ENCODE results near the gene KRT10.
"Not testable (repeated sequence)": the region's sequence is repeated elsewhere in the genome, so short reads cannot be mapped to it uniquely, and the experiment has no call there.

Gene KRT10

DNA sequence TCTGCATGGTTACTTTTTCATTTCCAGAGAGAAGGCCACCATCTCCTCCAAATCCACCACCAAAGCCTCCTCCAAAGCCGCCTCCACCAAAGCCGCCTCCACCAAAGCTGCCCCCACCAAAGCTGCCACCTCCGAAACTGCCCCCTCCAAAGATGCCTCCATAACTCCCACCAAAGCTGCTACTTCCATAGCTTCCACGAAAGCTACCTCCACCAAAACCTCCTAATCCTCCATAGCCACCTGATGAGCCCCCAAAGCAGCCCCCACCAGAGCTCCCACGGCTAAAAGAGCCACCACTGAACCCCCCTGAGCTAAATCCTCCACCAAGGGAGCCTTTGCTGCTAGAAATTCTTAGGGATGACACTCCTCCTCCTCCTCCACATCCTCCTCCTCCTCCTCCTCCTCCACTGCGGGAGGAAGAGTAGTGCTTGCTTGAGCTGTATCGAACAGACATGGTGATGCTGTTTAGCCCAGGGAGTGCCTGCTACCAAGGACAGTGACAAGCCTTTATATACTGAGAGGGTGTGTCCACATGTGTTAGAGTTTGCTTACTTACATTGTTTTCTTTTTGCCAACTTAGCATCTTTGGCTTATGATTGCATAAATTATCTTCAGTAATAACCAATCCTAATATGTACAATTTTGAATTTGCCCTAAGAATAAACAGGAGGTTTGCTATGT lies at the start of gene KRT10:
TSS of gene KRT10 (minus strand) at position 483 of the 681 bp plus-strand sequence. CDS start at position 454, 29 bp downstream.
- DNase-seq (ENCODE audit: low read depth) = no peak

DNA sequence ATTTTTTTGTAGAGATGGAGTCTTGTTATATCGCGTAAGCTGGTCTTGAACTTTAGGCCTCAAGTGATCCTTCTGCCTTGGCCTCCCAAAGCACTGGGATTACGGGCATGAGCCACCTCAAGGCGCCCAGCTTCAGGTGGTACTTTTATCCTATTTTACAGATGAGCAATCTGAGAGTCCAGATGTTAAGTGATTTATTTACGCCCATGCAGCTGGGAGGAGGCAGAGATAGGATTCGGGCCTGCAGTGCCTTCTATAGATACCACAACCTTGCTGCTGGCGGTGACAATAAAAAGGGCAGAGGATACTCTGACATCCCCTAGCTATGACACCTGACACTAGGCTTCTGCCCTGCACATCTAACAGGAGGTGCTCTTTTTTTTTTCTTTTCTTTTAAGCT lies 48.9 kb upstream of the KRT10 start:
- no peak for DNase-seq (ENCODE audit: low read depth)

DNA sequence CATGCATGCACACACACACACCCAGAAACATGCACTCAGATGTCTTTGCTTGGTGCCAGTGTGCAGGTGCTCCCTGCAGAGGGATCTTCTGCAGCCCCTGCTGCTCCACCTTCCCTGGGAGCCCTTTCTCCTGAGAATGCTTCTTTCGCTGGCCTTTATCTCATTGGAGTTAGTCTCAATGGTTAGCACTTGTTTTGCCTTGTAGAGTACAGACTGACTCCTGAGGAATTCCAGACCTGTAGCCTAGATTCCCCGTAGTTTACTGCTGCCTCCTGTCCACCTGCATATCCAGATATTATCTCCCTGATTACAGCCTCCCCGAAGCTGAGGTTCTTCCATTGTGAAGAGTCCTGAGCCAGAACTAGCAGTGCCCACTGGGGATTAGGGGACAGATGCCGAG lies 47.7 kb upstream of the KRT10 start:
- DNase-seq (ENCODE audit: low read depth) = no peak

DNA sequence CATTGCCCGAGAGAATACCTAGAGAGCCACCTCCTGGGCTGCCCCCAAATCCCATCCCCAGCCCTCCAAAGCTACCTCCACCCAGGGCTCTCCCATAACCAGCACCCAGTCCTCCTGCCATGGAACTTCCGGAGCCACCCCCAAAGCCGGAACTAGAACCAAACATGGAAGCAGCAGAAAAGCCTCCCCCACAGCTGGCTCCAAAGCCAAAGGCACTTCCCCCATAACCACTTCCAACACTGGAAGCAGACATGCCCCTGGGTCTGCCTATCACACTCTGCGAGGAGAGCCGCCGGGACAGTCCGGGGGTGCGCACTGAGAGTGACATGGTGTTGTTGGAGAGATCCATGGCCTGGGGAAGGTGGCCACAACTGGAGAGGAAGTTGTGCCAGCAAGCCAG lies 44.4 kb upstream of the KRT10 start, which contains the start of gene KRT12:
TSS of gene KRT12 (minus strand) at position 386 of the 400 bp plus-strand sequence. CDS start at position 349, 37 bp downstream.
- DNase-seq (ENCODE audit: low read depth) = no peak

DNA sequence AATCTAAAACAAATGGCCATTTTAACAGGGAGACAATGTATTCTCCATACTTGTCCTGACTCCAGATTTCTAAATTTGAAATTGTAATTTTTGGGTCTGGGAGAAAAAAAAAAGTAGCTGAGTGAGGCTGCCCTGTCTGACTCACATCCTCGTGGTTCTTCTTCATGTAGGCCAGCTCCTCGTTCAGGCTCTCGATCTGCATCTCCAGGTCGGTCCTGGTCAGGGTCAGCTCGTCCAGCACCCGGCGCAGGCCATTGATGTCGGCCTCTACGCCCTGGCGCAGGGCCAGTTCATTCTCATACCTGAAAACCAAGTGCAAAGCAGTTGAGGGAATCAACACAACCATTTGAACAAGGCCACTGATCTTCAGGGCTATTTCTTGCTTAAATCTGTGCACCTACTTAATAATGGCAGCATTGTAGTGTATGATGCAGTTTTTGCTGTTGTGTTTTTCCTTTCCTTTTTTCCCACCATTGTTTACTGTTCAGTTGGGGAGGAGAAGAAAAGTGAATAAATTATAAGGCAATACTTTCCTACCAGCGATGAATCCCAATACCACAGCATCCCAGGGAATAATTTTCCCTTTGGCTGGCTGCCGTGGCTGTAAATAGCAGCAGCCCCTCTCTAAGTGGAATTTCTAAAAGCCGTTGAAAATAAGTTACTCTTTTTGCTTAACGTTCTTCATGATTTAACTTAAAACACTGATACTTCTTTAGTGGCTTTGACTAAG lies 42.4 kb upstream of the KRT10 start:
- no peak for DNase-seq (ENCODE audit: low read depth)

DNA sequence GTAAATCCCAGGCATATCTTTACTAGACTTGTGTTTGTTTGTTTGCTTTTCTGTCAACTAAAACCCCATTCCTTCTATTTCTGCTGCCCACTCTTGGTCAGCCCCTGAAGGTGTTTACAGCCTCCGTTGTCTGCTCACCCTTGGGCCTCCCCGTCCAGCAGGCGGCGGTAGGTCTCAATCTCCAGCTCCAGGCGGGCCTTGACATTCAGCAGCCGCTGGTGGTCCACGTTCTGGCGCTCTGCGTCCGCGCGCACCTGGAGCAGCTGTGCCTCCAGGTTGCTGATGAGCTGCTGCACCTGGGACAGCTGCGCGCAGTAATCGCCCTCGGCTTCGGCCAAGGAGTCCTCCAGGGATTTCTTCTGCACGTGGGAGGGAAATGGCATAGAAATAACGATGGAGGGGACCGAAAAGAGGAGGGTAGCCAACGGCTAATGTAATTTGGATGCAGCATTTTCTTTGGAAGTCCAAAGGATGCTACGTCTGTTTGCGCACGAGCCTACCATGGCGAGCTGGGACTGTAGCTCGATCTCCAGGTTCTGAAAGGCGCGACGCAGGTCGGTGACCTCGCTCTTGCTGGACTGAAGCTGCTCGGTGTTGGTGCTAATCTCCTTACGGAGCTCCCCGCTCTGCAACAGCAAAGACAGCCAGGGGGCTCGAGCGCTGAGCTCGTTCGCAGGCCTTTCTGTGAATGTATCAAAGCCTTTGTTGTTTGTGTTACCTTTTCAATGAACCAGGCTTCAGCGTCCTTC lies 40.7 kb upstream of the KRT10 start:
- DNase-seq (ENCODE audit: low read depth) = no peak

DNA sequence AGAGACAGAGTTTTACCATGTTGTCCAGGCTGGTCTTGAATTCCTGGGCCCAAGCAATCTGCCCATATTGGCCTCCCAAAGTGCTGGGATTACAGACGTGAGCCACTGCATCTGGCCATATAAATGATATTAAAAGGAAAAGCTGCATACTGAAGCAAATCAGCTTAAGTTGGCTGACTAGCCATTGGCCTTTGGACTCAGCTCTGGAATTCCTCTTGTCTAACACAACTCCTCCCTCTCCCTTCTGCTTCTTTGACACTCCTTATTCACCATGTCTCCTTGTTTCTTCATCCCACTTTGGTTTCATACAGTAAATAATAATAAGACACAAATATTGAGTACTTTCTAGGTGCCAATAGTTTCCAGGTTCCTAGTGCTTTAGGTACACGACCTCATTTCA lies 37.1 kb upstream of the KRT10 start:
- no peak for DNase-seq (ENCODE audit: low read depth)

DNA sequence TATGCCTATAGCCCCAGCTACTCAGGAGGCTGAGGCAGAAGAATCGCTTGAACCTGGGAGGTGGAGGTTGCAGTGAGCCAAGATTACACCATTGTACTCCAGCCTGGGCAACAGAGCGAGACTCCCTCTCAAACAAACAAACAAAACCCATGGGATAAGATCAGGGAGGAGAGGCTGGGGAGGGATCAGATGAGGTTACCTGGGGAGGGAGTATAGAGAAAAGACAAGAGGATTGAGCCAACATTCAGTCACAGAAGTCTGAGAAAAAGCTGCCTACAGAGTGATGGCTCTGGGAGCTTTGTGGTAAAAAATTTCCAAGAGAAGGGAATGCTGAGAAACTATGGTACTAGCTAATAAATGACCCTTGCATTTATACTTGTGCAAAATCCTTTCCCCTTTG lies 36.3 kb upstream of the KRT10 start:
- DNase-seq (ENCODE audit: low read depth) = not testable (repeated sequence)

DNA sequence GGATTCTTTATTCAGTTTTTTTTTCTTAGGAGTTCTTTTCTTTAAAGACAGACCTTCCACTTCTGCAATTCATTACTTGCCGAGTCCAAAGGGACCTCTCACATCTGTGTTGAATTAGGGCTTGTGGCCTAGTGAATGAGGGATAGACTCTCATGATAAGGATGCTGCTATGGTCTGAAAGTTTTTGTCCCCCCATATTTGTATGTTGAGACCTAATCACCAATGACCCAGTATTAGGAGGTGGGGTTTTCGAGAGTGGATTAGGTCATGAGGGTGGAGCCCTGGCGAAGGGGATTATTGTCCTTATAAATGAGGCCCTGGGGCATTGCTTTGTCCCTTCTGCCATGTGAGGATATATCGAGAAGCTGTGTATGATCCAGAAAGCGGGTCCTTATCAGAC lies 35.1 kb upstream of the KRT10 start:
- DNase-seq (ENCODE audit: low read depth) = peak; percentile 57

DNA sequence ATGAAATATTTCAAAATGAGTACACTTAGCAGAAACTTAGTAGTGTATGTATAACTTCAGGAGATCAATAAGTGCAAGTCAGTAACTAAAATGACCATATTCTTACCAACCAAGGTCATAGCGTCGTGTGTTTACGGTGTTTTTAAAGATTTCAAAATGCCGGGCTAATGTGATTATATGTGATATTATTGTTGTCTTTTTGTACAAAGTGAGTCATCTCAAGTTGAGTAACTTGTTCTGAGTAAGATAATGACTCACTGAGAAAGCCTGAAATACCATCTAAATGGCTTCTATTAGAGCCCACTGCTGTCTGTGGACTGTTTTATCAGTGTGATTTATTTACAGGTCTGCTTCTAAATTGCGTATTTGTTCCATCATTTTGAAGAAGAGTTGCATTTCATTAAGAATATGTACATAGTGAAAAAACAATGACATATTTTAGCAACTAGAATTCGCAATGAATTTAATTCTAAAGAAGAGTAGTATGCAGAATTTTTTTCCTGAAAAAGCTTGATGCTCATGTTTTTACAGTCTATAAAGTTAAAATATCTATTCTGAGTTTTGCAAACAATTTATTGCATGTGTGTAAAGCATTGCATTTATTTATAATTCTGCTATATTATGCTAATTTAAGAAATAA lies 31.9 kb upstream of the KRT10 start:
- DNase-seq (ENCODE audit: low read depth) = peak; percentile 66

DNA sequence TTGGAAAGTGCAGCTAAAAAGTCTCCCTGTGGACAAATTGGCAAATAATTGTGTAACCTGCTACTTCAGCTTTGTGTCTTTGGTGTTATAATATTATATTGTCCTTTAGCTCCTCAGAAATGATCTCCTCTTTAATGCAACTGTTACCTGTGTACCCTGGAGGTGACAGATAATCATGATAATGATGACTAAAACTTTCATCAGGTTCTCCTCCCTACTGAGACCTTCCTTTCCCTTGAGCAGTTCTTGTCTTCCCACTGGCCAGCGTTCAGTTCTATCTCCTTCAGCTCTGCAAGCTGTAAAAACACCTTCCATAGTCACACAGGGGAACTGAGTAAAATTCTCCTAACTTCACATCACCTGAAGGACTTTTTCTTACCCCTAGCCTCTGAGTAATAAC lies 29.9 kb upstream of the KRT10 start:
- DNase-seq (ENCODE audit: low read depth) = no peak

DNA sequence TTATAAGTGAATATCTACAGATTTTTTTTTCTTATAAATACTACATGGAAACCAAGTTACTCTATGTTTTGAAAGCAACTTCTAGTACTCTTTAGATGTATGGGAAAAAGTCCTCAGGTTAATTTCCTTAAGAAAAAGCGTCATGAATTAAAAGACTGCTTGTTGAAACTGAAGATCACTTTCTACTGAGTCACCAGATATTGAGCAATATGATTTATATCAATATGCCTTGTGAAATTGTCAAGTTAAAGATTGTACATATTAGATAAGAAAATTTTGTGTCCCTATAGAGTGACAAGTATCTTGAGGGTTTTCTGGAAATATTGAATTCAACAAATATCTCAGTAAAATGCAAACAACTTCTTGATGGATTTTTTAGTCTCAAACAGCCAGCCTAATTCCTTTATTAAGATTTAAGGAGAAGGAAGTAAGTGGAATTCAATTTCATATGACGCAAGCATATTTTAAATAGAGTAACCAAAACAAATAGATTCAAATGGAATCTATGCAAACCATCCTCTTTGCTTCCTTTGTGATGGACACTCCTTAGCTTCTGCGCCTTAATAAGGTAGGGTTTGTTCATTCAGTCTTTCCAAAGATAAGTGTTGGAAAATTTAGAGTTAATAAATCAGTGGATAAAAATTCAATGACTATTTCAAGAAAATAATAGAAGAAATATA lies 28.0 kb upstream of the KRT10 start:
- peak; percentile 8 for DNase-seq (ENCODE audit: low read depth)

DNA sequence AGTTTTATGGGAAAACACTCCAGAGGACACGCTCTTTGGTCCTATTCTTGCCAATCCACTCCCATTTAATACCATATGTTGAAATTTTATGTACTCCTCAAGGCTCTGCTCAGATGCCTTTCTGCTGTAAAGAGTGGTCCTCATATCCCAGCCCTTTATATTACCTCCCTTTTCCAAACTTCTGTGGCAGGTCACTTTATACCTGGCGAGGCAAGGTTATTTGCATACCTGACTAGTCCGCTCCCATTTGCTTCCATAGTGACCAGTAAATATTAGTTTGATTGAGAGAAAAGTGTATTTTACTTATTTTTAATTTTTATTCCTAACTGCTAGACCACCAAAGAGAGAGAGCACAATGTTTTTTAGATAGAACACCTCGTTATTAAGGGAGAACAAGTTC lies 27.3 kb upstream of the KRT10 start:
- no peak for DNase-seq (ENCODE audit: low read depth)

DNA sequence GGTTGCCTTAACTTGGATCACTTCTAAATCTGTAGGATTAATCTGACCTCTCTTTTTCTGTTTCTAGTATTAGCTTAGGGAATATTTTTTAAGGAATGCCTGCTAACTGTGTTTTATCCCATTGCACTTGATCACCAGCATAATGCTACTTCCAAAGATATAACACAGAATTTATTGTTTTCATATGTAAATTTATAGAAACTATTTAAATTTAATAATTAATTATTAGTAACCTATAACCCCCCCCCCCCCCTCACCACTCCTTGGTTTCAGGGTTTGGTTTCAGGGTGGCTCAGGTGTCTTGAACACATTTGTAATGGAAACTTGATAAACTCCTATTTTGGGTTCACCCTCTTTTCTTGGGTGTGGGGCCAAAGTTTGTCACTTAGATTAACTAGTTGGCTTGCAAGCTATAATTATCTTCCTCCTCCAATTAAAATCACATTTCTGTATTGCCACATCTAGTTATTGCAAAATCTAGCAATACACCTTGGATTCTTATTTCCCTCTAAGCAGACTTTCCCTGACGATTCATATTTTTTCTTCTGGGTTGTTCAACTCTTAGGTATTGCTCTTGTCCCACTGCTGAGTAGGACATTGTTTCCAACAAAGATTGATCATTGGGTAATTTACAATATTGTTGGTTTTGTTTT lies 26.3 kb upstream of the KRT10 start:
- no peak for DNase-seq (ENCODE audit: low read depth)

DNA sequence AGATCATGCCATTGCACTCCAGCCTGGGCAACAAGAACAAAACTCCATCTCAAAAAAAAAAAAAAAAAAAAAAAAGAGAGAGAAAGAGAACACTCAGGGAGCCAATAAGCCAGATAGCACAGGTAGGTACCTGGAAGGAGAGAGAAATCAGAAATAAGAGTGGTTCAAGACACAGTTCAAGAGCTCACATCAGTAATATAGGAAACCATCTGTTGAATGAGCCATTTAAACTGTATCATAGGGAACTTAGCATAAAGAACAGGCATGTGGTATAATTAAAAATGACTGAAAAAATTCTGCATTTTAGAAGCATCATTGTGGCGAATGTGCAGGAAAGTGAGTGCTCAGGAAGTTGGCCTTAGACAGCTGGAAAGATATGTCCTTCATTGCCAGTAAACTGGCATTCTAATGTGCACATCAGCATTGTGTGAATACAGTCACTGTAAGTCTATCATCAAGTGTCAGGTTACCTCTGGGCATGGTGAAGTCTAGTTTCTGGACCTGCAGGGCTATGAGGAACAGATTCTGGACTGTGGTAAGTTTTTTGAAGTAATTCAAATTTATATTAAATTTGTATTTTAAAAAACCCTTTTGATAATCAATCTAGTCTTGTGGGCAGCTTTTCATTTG lies 24.2 kb upstream of the KRT10 start:
- no peak for DNase-seq (ENCODE audit: low read depth)

DNA sequence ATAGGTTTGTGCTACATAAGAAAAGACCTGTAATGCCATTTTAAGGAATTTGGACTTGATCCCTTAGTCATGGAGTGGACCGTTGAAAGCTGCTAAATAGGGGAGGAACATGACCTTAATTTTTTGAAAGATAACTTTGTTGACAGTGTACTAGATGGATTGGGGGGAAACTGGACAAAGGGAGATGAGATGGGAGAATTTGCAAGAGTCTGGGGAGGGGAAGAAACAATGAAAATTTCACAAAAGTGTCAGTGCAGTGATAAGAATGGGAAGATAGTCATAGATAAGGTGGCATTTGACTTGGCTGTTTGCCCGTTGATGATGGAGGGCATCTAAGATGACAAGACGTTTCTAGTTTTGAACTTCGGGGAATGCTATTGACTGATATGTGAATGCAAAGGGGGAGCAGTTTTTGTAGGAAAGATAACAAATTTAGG lies 22.3 kb upstream of the KRT10 start:
- DNase-seq (ENCODE audit: low read depth) = no peak

DNA sequence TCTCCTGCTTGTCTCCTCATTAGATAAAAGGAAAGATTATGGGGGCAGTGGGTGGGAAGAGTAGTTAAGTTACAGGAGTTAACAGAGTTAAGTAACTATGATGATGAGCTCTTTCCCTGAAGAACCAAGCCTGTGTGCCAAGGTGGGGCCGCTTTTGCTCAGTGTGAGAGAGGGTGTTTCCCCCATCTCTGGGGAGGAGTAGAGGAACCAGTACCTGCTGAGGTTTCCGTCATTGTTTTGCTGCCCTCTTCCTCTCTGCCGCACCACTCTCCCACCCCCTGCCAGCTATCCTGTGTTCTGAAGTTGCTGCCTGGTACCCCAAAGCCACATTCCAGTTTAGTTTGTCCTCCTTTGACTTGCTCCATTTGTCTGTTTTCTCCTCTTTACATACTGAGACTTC lies 20.8 kb upstream of the KRT10 start:
- DNase-seq (ENCODE audit: low read depth) = no peak

DNA sequence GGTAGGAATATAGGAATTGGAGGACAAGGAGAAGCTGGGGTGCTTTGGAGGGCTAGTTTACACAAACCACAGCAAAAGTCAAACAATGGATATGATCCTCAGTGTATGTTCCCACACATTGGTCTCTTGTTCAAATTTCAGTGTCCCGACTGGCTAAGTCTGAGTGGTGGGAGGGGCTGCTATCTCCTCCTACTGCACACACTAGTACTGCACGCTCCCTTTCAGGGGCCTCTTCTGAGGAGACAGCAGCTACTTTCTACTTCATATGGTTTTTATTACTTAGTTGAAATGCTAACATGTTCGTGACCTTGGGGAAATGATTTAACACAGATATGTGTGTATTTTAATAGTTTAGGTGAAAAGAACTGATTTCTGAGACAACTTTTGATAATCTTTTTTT lies 18.8 kb upstream of the KRT10 start:
- peak; percentile 61 for DNase-seq (ENCODE audit: low read depth)

DNA sequence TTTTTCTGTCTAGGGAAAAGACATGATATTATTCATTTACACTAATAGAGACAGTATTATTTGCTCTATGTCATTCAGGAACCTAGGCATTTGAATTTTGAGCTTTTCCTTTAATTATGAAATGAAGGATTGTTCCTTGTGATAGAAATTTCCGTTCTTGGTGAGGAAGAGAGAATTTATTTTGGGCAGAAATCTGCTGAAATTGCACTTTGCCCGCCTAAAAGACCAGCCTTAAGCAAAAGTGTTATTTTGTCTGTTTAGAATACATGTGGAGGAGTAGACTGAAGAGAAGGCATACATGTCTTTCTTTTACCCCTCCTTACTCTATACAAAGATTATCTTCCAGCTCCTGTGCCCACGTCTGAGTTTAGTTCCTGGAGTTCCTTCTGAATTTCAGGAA lies 16.8 kb upstream of the KRT10 start:
- DNase-seq (ENCODE audit: low read depth) = no peak

DNA sequence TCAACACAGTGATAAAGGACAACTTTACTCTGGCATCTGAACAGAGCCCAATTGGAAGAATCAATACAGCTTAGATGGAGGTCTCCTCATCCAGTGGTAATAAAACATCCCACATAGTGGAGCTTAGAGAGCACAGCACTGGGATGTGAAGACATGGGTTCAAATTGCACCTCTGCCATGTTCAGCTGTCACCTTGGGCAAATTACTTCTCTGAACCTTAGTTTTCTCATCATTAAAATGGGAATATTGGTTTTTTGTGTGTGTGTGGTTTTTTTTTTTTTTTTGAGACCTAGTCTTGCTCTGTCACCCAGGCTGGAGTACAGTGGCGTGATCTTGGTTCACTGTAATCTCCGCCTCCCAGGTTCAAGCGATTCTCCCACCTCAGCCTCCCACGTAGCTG lies 13.6 kb upstream of the KRT10 start:
- no peak for DNase-seq (ENCODE audit: low read depth)

DNA sequence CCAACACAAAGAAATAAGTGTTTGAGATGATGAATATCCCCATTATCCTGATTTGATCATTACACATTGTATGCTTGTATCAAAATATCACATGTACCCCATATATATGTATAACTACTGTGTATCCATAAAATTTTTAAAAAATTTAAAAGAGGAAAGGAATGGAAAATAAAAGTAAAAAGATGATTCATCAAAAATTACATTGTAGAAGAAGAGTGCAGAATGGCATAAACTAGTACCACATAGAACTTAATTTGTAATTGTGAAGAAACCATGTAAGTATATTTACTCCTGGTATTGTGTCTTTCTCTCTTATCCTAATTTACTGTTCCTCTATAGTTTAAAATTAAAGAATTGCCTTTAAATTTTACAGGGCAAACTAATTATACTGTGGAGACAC lies 11.5 kb upstream of the KRT10 start:
- no peak for DNase-seq (ENCODE audit: low read depth)
